Stomach (tissue), 4 donors: ENCODE measurements around the gene RBFOX1.

Source experiments
- EP300 ChIP-seq: sonication (generic); formaldehyde crosslinking; IDR thresholded peaks from one replicate; pipeline ENCODE4 v1.6.1; 2017; ENCODE audit warnings: antibody characterized with exemption
- TF ChIP-seq, protein P1 (sequence below), 7 experiments: fragments of 450-650 bp in 4 of 7; fragments of 200-600 bp in 3 of 7; sonication (generic) in 3 of 7; IDR thresholded peaks; one replicate each; pipeline ENCODE4 v1.5.1; 2016 to 2019; ENCODE audit warnings: antibody characterized with exemption in 7 of 7, control low read depth in 2 of 7, mild to moderate bottlenecking in 1 of 7

GRCh38 chr16:7517496-7517895, 184.9 kb downstream of the RBFOX1 start:
- TF ChIP-seq, protein P1, sequence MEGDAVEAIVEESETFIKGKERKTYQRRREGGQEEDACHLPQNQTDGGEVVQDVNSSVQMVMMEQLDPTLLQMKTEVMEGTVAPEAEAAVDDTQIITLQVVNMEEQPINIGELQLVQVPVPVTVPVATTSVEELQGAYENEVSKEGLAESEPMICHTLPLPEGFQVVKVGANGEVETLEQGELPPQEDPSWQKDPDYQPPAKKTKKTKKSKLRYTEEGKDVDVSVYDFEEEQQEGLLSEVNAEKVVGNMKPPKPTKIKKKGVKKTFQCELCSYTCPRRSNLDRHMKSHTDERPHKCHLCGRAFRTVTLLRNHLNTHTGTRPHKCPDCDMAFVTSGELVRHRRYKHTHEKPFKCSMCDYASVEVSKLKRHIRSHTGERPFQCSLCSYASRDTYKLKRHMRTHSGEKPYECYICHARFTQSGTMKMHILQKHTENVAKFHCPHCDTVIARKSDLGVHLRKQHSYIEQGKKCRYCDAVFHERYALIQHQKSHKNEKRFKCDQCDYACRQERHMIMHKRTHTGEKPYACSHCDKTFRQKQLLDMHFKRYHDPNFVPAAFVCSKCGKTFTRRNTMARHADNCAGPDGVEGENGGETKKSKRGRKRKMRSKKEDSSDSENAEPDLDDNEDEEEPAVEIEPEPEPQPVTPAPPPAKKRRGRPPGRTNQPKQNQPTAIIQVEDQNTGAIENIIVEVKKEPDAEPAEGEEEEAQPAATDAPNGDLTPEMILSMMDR (IDR thresholded peaks at IDR 0.05) = no peak
- no peak for TF ChIP-seq EP300
